Measurements from ENCODE around the gene SLC12A4.
A peak's percentile ranks its signal among the peaks of the same experiment; 100 is the strongest.
"Not testable (repeated sequence)": the region's sequence is repeated elsewhere in the genome, so short reads cannot be mapped to it uniquely, and the experiment has no call there.

SLC12A4 gene

GRCh38 chr16:67940446-67941089, 27.9 kb downstream of the SLC12A4 start:
- no peaks in the 10 kb centered on the region for H3K27me3 ChIP-seq (ENCODE audit: low read length)
- no peak overlapping the region for H3K4me3 ChIP-seq (ENCODE audit: insufficient read depth, low read length, poor library complexity, severe bottlenecking)
- H4K20me1 ChIP-seq (ENCODE audit: low read depth, low read length) = no peaks in the 10 kb centered on the region
- no peaks in the 10 kb centered on the region for H3K9me3 ChIP-seq (ENCODE audit: insufficient read depth, low read length)
- no peaks in the 10 kb centered on the region for H3K9me2 ChIP-seq (replicated peaks; ENCODE audit: insufficient read depth, low read length)
- H2AFZ ChIP-seq (ENCODE audit: low read depth, low read length, severe bottlenecking) = no peak overlapping the region
- H3F3A ChIP-seq (ENCODE audit: insufficient read depth) = peaks cover 11% of the 10 kb centered on the region
- H3K4me2 ChIP-seq (ENCODE audit: low read depth, low read length, poor library complexity, severe bottlenecking) = no peak overlapping the region
- no peak overlapping the region for H3K27ac ChIP-seq (ENCODE audit: low read depth, low read length)
- peaks cover 16% of the 10 kb centered on the region for H3K79me2 ChIP-seq (ENCODE audit: insufficient read depth, low read length)
- no peaks in the 10 kb centered on the region for H3K36me3 ChIP-seq (ENCODE audit: low read length)
- no peak overlapping the region for H3K9ac ChIP-seq (ENCODE audit: low read length)
- TF ChIP-seq CTCF (IDR thresholded peaks at IDR 0.05; ENCODE audit: insufficient read depth, low read length, poor library complexity, severe bottlenecking) (no peak), EZH2phosphoT487 (conservative IDR thresholded peaks at IDR 0.05; ENCODE audit: low read length) (no peak)

GRCh38 chr16:67939507-67940445, 28.7 kb downstream of the SLC12A4 start:
- H3F3A ChIP-seq (ENCODE audit: insufficient read depth) = peaks cover 11% of the 10 kb centered on the region
- H2AFZ ChIP-seq (ENCODE audit: low read depth, low read length, severe bottlenecking) = no peak overlapping the region
- H3K4me3 ChIP-seq (ENCODE audit: insufficient read depth, low read length, poor library complexity, severe bottlenecking) = no peak overlapping the region
- H3K9me3 ChIP-seq (ENCODE audit: insufficient read depth, low read length) = no peaks in the 10 kb centered on the region
- H3K4me2 ChIP-seq (ENCODE audit: low read depth, low read length, poor library complexity, severe bottlenecking) = no peak overlapping the region
- H3K79me2 ChIP-seq (ENCODE audit: insufficient read depth, low read length) = peaks cover 22% of the 10 kb centered on the region
- no peaks in the 10 kb centered on the region for H3K9me2 ChIP-seq (replicated peaks; ENCODE audit: insufficient read depth, low read length)
- H3K9ac ChIP-seq (ENCODE audit: low read length) = no peak overlapping the region
- H3K27ac ChIP-seq (ENCODE audit: low read depth, low read length) = no peak overlapping the region
- H3K27me3 ChIP-seq (ENCODE audit: low read length) = no peaks in the 10 kb centered on the region
- no peaks in the 10 kb centered on the region for H4K20me1 ChIP-seq (ENCODE audit: low read depth, low read length)
- no peaks in the 10 kb centered on the region for H3K36me3 ChIP-seq (ENCODE audit: low read length)
- no peak for TF ChIP-seq CTCF (IDR thresholded peaks at IDR 0.05; ENCODE audit: insufficient read depth, low read length, poor library complexity, severe bottlenecking)
- TF ChIP-seq EZH2phosphoT487 (conservative IDR thresholded peaks at IDR 0.05; ENCODE audit: low read length) = no peak

GRCh38 chr16:67937713-67938112, 30.7 kb downstream of the SLC12A4 start:
- not testable (repeated sequence) for H3K9ac ChIP-seq (ENCODE audit: low read length); H4K20me1 ChIP-seq (ENCODE audit: low read depth, low read length); H3K4me3 ChIP-seq (ENCODE audit: insufficient read depth, low read length, poor library complexity, severe bottlenecking); H3K9me3 ChIP-seq (ENCODE audit: insufficient read depth, low read length); H3K9me2 ChIP-seq (replicated peaks; ENCODE audit: insufficient read depth, low read length); H2AFZ ChIP-seq (ENCODE audit: low read depth, low read length, severe bottlenecking); H3K27me3 ChIP-seq (ENCODE audit: low read length); H3K36me3 ChIP-seq (ENCODE audit: low read length)
- 0 out of 2 replicates have a peak overlapping the region, but pooled peaks have one; percentile 89 for H3K27ac ChIP-seq (ENCODE audit: low read depth, low read length)
- peaks cover 11% of the 10 kb centered on the region for H3F3A ChIP-seq (ENCODE audit: insufficient read depth)
- H3K4me2 ChIP-seq (ENCODE audit: low read depth, low read length, poor library complexity, severe bottlenecking) = peak overlapping the region; percentile 89
- peaks cover 25% of the 10 kb centered on the region for H3K79me2 ChIP-seq (ENCODE audit: insufficient read depth, low read length)

Measured in SU-DHL-6 (cell line).